Prostate gland (tissue), 2 donors: ENCODE measurements around the gene YOD1. TPM values are rescaled to one million over a fixed set of nuclear protein-coding genes. Genes with fewer than 3 reads are reported as not detected.

Source experiments
- DNase-seq: peaks from one replicate; pipeline ENCODE4 v3.0.0-alpha.2; 2019; ENCODE audit warnings: low spot score
- H3K27ac ChIP-seq, 2 donors: fragments of 200-600 bp; sonication (generic); 2 replicates each; pipeline ENCODE4 v1.5.1; 2017 to 2019
- H3K27me3 ChIP-seq: fragments of 200-600 bp; sonication (generic); replicated peaks from 2 replicates; pipeline ENCODE4 v1.5.1; 2019; ENCODE audit not compliant: insufficient read depth
- H3K36me3 ChIP-seq, 2 donors: fragments of 200-600 bp; sonication (generic); 1 replicate in 1 of 2; 2 replicates in 1 of 2; pipeline versions ENCODE4 v1.5.1 to v1.8.1; 2017 to 2019
- H3K4me1 ChIP-seq: fragments of 200-600 bp; sonication (generic); replicated peaks from 2 replicates; pipeline ENCODE4 v1.5.1; 2019
- H3K4me3 ChIP-seq, 2 donors: fragments of 200-600 bp; sonication (generic); 2 replicates each; pipeline ENCODE4 v1.5.1; 2017 to 2019
- H3K9me3 ChIP-seq: fragments of 200-600 bp; sonication (generic); 2 replicates; pipeline ENCODE4 v1.5.1; 2017
- POLR2A ChIP-seq: fragments of 450-650 bp; IDR thresholded peaks from one replicate; pipeline ENCODE4 v1.6.1; 2016; ENCODE audit warnings: antibody characterized with exemption, mild to moderate bottlenecking
- POLR2AphosphoS5 ChIP-seq: sonication (generic); formaldehyde crosslinking; IDR thresholded peaks from one replicate; pipeline ENCODE4 v1.6.1; 2017; ENCODE audit warnings: antibody characterized with exemption
- WGBS: methylation state at CpG from one replicate; pipeline ENCODE4 v1.1.5; 2018; 5-methylcytosine and 5-hydroxymethylcytosine counted together
- intact Hi-C: fragments of 100-400 bp; cut with DNase I; formaldehyde crosslinking; loops from one replicate; pipeline ENCODE4 v1.14.2; 2022
- total RNA-seq, 2 donors: library from RNA; depleted of rRNA; stranded (reverse); fragments of >200 nt; gene quantifications; one replicate each; pipeline ENCODE4 v1.1.0, GENCODE V29; 2016

The YOD1 gene
- total RNA-seq, 2 donors from 2014 or later = 6.2 to 10.8 TPM

DNA sequence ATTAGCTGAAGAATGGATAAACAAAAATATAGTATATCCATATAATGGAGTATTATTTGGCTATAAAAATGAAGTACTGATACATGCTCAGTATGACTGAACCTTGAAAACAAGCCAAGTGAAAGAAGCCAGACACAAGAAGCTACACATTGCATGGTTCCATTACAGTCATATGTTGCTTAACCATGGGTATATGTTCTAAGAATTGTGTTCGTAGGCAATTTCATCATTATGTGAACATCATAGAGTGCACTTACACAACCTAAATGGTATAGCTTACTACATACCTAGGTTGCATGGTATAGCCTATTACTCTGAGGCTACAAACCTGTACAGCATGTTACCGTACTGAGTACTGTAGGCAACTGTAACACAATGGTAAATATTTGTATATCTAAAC is 52.2 kb downstream of the YOD1 start:
- intact Hi-C loops = no loop called here
- Histone ChIP-seq H3K27ac (no peak overlapping the region), H3K4me1 (peaks cover 10% of the 10 kb centered on the region), H3K36me3 (no peaks in the 10 kb centered on the region), H3K9me3 (no peaks in the 10 kb centered on the region), H3K4me3 (no peak overlapping the region), H3K27me3 (no peaks in the 10 kb centered on the region)
- no peak for DNase-seq
- TF ChIP-seq POLR2AphosphoS5 (peak; percentile 34), POLR2A (no peak)
- WGBS = 85% methylated on average over 2 of the region's 2 CpGs

Other genes starting within 250 kb of the YOD1 start
- gene IL20, start 185.6 kb downstream of the YOD1 start, total RNA-seq = not detected
- not detected for gene IL24, start 153.8 kb downstream of the YOD1 start, total RNA-seq
- 1 to 10 TPM; 1.7 to 2.2 TPM for gene FCMR, start 129.3 kb downstream of the YOD1 start, total RNA-seq
- gene PIGR, start 104.7 kb downstream of the YOD1 start, total RNA-seq = 10 to 100 TPM in 1 of 2 donors, 1 to 10 TPM in 1; 1.9 to 91.7 TPM
- gene FCAMR, start 80.7 kb downstream of the YOD1 start, total RNA-seq = 1 to 10 TPM in 1 of 2 donors, not detected in 1; 2.3 TPM
- 100 to 1,000 TPM in 1 of 2 donors, 10 to 100 TPM in 1; 36.5 to 107 TPM for gene C1orf116, start 18.5 kb downstream of the YOD1 start, total RNA-seq
- gene PFKFB2, start 2.1 kb upstream of the YOD1 start, total RNA-seq = 1 to 10 TPM; 5.6 to 6.1 TPM
- under 1 TPM in 1 of 2 donors, not detected in 1; 0.23 TPM for gene C4BPB, start 37.7 kb upstream of the YOD1 start, total RNA-seq
- gene C4BPA, start 53.0 kb upstream of the YOD1 start, total RNA-seq = not detected